Spleen (tissue), 7 donors: ENCODE measurements around the gene FUT8.
"Not testable (repeated sequence)": the region's sequence is repeated elsewhere in the genome, so short reads cannot be mapped to it uniquely, and the experiment has no call there.

Experiments
- CTCF ChIP-seq, 11 experiments: fragments of 200-600 bp in 7 of 11; fragments of 450-650 bp in 4 of 11; sonication (generic) in 4 of 11; IDR thresholded peaks in 8 of 11; conservative IDR thresholded peaks in 3 of 11; 1 replicate in 7 of 11; 2 replicates in 4 of 11; pipeline versions ENCODE4 v1.4.0 to v1.8.0; 2016 to 2021; ENCODE audit warnings: antibody characterized with exemption in 11 of 11, inconsistent platforms in 4 of 11, mild to moderate bottlenecking in 1 of 11
- POLR2A ChIP-seq, 3 donors: fragments of 450-650 bp; IDR thresholded peaks; one replicate each; pipeline ENCODE4 v1.5.1; 2017; ENCODE audit warnings: antibody characterized with exemption in 3 of 3, mild to moderate bottlenecking in 1 of 3
- POLR2AphosphoS5 ChIP-seq, 3 donors: sonication (generic); formaldehyde crosslinking; IDR thresholded peaks; one replicate each; pipeline ENCODE4 v1.5.1; 2017; ENCODE audit warnings: antibody characterized with exemption in 3 of 3
- donor health status: DM: no; HTN: no; CAD: no; lungs with moderate emphysema.
- donor health status: DM: no; HTN: no; CAD: no.
- donor health status: DM: no; HTN: no; CAD: no.

GRCh38 chr14:65467926-65468325 lies 55.4 kb downstream of the FUT8 start:
- not testable (repeated sequence) for TF ChIP-seq CTCF (IDR thresholded peaks at IDR 0.05 in 8 of 11, conservative IDR thresholded peaks at IDR 0.05 in 3 of 11); POLR2AphosphoS5 (IDR thresholded peaks at IDR 0.05); POLR2A (IDR thresholded peaks at IDR 0.05)
